Mesangial cell (primary cell): Measurements from ENCODE around the gene PRAMEF4. TPM values are rescaled to one million over a fixed set of nuclear protein-coding genes. Genes with fewer than 3 reads are reported as not detected.

Experiments used
- total RNA-seq: library from RNA; depleted of rRNA; stranded (reverse); fragments of >200 nt; gene quantifications from 2 replicates; pipeline ENCODE4 v1.2.3, GENCODE V29; 2015

PRAMEF4 gene
- not detected in 2 replicates for total RNA-seq

GRCh38 chr1:12886101-12886500, at the start of gene PRAMEF4:
PRAMEF4 (minus strand) TSS chr1:12886201; CDS start chr1:12883394, 2,807 bp downstream.

GRCh38 chr1:12916310-12916709, 30.3 kb upstream of the PRAMEF4 start, which contains the start of gene PRAMEF7:
PRAMEF7 (plus strand) TSS chr1:12916610; CDS start chr1:12917693, 1,083 bp downstream.

GRCh38 chr1:12898170-12898569, 12.2 kb upstream of the PRAMEF4 start, which contains the start of gene PRAMEF10:
PRAMEF10 (minus strand) TSS chr1:12898270; CDS start chr1:12895847, 2,423 bp downstream.

GRCh38 chr1:12856786-12857185, 29.2 kb downstream of the PRAMEF4 start, which contains the start of gene PRAMEF2:
PRAMEF2 (plus strand) TSS chr1:12857086; CDS start chr1:12859010, 1,924 bp downstream.

GRCh38 chr1:12848620-12849019, 37.4 kb downstream of the PRAMEF4 start, which contains the start of gene HNRNPCL1:
HNRNPCL1 (minus strand) TSS chr1:12848720; CDS start chr1:12848289, 431 bp downstream.

GRCh38 chr1:12831310-12831709, 54.7 kb downstream of the PRAMEF4 start, which contains the start of gene PRAMEF11:
PRAMEF11 (minus strand) TSS chr1:12831410; CDS start chr1:12828789, 2,621 bp downstream.

Other genes starting within 250 kb of the PRAMEF4 start
- gene AADACL4, start 242.1 kb downstream of the PRAMEF4 start, total RNA-seq = 0.13 TPM in 1 of 2 replicates, not detected in the other
- not detected in 2 replicates for gene AADACL3, start 170.1 kb downstream of the PRAMEF4 start, total RNA-seq
- not detected in 2 replicates for gene CFAP107, start 140.0 kb downstream of the PRAMEF4 start, total RNA-seq
- not detected in 2 replicates for gene PRAMEF12, start 112.5 kb downstream of the PRAMEF4 start, total RNA-seq
- not detected in 2 replicates for gene PRAMEF1, start 94.8 kb downstream of the PRAMEF4 start, total RNA-seq
- gene PRAMEF11, start 54.8 kb downstream of the PRAMEF4 start, total RNA-seq = not detected in 2 replicates
- gene HNRNPCL1, start 37.5 kb downstream of the PRAMEF4 start, total RNA-seq = not detected in 2 replicates
- not detected in 2 replicates for gene PRAMEF2, start 29.1 kb downstream of the PRAMEF4 start, total RNA-seq
- gene PRAMEF10, start 12.1 kb upstream of the PRAMEF4 start, total RNA-seq = not detected in 2 replicates
- not detected in 2 replicates for gene PRAMEF7, start 30.4 kb upstream of the PRAMEF4 start, total RNA-seq
- not detected in 2 replicates for gene PRAMEF6, start 61.4 kb upstream of the PRAMEF4 start, total RNA-seq
- not detected in 2 replicates for gene PRAMEF27, start 170.4 kb upstream of the PRAMEF4 start, total RNA-seq
- not detected in 2 replicates for gene HNRNPCL3, start 174.6 kb upstream of the PRAMEF4 start, total RNA-seq
- not detected in 2 replicates for gene PRAMEF25, start 184.6 kb upstream of the PRAMEF4 start, total RNA-seq
- not detected in 2 replicates for gene HNRNPCL2, start 230.7 kb upstream of the PRAMEF4 start, total RNA-seq